Hepatocyte (in vitro differentiated cells): ENCODE data around the gene CACHD1. TPM values are rescaled to one million over a fixed set of nuclear protein-coding genes. Genes with fewer than 3 reads are reported as not detected.
A peak's percentile ranks its signal among the peaks of the same experiment; 100 is the strongest.

Experiments used
- DNase-seq: peaks from one replicate; pipeline ENCODE4 v3.0.0-alpha.2; 2016; ENCODE audit warnings: low spot score
- H2AFZ ChIP-seq: fragments of 200-600 bp; sonication (generic); 2 replicates; pipeline ENCODE4 v1.6.0; 2016; ENCODE audit warnings: antibody characterized with exemption, mild to moderate bottlenecking
- H3K27ac ChIP-seq: fragments of 200-600 bp; sonication (generic); 2 replicates; pipeline ENCODE4 v1.5.1; 2016; ENCODE audit warnings: mild to moderate bottlenecking
- H3K27me3 ChIP-seq: fragments of 200-600 bp; sonication (generic); 2 replicates; pipeline ENCODE4 v1.6.1; 2016
- H3K36me3 ChIP-seq: fragments of 200-600 bp; sonication (generic); replicated peaks from 2 replicates; pipeline ENCODE4 v1.5.1; 2016; ENCODE audit warnings: low read depth; ENCODE audit not compliant: insufficient read depth
- H3K4me1 ChIP-seq: fragments of 200-600 bp; sonication (generic); 2 replicates; pipeline ENCODE4 v1.5.1; 2016; ENCODE audit warnings: mild to moderate bottlenecking, moderate library complexity; ENCODE audit not compliant: insufficient read depth
- H3K4me2 ChIP-seq: fragments of 200-600 bp; sonication (generic); 2 replicates; pipeline ENCODE4 v1.6.0; 2016
- H3K4me3 ChIP-seq: fragments of 200-600 bp; sonication (generic); 2 replicates; pipeline ENCODE4 v1.5.1; 2016; ENCODE audit warnings: mild to moderate bottlenecking
- H3K79me2 ChIP-seq: fragments of 200-600 bp; sonication (generic); 2 replicates; pipeline ENCODE4 v1.6.0; 2017; ENCODE audit warnings: mild to moderate bottlenecking
- H3K9me2 ChIP-seq: fragments of 200-600 bp; sonication (generic); replicated peaks from 2 replicates; pipeline ENCODE4 v1.6.0; 2017; ENCODE audit warnings: mild to moderate bottlenecking; ENCODE audit not compliant: insufficient read depth
- H3K9me3 ChIP-seq: fragments of 200-600 bp; sonication (generic); 2 replicates; pipeline ENCODE4 v1.5.1; 2016; ENCODE audit warnings: low read depth, mild to moderate bottlenecking
- H4K20me1 ChIP-seq: fragments of 200-600 bp; sonication (generic); 2 replicates; pipeline ENCODE4 v1.6.0; 2016; ENCODE audit warnings: mild to moderate bottlenecking; ENCODE audit not compliant: insufficient read depth, poor library complexity, severe bottlenecking
- EZH2 ChIP-seq: fragments of 200-600 bp; sonication (generic); IDR thresholded peaks from 2 replicates; pipeline ENCODE4 v1.6.1; 2016; ENCODE audit warnings: antibody characterized with exemption, mild to moderate bottlenecking, borderline replicate concordance
- EZH2phosphoT487 ChIP-seq: fragments of 200-600 bp; sonication (generic); IDR thresholded peaks from one replicate; pipeline ENCODE4 v1.6.1; 2018; ENCODE audit warnings: antibody characterized with exemption, mild to moderate bottlenecking, low read depth, moderate library complexity; ENCODE audit not compliant: unreplicated experiment, severe bottlenecking
- WGBS: methylation state at CpG from one replicate; pipeline ENCODE4 v1.1.6; 2016; ENCODE audit warnings: low lambda C conversion rate; ENCODE audit errors: missing lambda C conversion rate; 5-methylcytosine and 5-hydroxymethylcytosine counted together
- polyA plus RNA-seq: library from polyadenylated mRNA; unstranded; fragments of >200 nt; fragmentation: Nextera tagmentation; extraction: Ambion mirVana; gene quantifications from 2 replicates; pipeline ENCODE4 v1.2.1, GENCODE V29; 2016
- total RNA-seq: library from RNA; depleted of rRNA; stranded (reverse); fragments of >200 nt; gene quantifications from 2 replicates; pipeline ENCODE4 v1.2.3, GENCODE V29; 2014
- TF ChIP-seq, protein P1 (sequence below): fragments of 200-600 bp; sonication (generic); IDR thresholded peaks from 2 replicates; pipeline ENCODE4 v1.5.1; 2016; ENCODE audit warnings: antibody characterized with exemption, mild to moderate bottlenecking; ENCODE audit not compliant: poor library complexity

Gene CACHD1
- total and polyA plus RNA-seq, 2 experiments from 2014 or later = 23.8 to 39.7 TPM

DNA sequence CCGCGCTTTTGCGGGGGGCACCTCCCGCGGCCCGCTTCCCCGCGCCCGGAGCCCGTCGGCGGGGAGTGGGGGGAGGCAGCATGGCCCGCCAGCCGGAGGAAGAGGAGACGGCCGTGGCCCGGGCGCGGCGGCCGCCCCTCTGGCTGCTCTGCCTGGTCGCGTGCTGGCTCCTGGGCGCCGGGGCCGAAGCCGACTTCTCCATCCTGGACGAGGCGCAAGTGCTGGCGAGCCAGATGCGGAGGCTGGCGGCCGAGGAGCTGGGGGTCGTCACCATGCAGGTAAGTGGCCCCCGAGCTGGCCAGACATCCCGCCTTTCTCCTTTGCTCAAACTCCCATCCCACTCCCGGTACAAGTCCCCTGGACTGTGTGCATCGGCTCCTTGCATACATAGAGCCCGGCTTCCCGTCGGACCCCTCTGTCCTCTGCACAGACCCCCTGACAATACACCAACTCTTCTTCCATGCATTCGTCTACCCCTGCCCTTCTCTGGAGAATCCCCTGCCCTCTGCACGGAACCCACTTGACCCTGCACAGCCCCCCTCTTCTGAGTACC, 812 bp downstream of the CACHD1 start:
- peaks cover 53% of the 10 kb centered on the region for H3K79me2 ChIP-seq
- H3K9me2 ChIP-seq = no peaks in the 10 kb centered on the region
- peak; percentile 44 for DNase-seq
- TF ChIP-seq EZH2phosphoT487 (no peak), EZH2 (no peak)
- TF ChIP-seq, protein P1, sequence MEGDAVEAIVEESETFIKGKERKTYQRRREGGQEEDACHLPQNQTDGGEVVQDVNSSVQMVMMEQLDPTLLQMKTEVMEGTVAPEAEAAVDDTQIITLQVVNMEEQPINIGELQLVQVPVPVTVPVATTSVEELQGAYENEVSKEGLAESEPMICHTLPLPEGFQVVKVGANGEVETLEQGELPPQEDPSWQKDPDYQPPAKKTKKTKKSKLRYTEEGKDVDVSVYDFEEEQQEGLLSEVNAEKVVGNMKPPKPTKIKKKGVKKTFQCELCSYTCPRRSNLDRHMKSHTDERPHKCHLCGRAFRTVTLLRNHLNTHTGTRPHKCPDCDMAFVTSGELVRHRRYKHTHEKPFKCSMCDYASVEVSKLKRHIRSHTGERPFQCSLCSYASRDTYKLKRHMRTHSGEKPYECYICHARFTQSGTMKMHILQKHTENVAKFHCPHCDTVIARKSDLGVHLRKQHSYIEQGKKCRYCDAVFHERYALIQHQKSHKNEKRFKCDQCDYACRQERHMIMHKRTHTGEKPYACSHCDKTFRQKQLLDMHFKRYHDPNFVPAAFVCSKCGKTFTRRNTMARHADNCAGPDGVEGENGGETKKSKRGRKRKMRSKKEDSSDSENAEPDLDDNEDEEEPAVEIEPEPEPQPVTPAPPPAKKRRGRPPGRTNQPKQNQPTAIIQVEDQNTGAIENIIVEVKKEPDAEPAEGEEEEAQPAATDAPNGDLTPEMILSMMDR = no peak
- H4K20me1 ChIP-seq = peaks cover 11% of the 10 kb centered on the region
- no peaks in the 10 kb centered on the region for H3K9me3 ChIP-seq
- H3K27ac ChIP-seq = peak overlapping the region; percentile 94
- H3K4me2 ChIP-seq = peak overlapping the region; percentile 90
- 1% methylated on average over 30 of the region's 43 CpGs for WGBS
- H3K4me3 ChIP-seq = peak overlapping the region; percentile 93
- H3K27me3 ChIP-seq = no peaks in the 10 kb centered on the region
- peak overlapping the region; percentile 85 for H2AFZ ChIP-seq
- no peaks in the 10 kb centered on the region for H3K36me3 ChIP-seq
- peaks cover 16% of the 10 kb centered on the region for H3K4me1 ChIP-seq

DNA sequence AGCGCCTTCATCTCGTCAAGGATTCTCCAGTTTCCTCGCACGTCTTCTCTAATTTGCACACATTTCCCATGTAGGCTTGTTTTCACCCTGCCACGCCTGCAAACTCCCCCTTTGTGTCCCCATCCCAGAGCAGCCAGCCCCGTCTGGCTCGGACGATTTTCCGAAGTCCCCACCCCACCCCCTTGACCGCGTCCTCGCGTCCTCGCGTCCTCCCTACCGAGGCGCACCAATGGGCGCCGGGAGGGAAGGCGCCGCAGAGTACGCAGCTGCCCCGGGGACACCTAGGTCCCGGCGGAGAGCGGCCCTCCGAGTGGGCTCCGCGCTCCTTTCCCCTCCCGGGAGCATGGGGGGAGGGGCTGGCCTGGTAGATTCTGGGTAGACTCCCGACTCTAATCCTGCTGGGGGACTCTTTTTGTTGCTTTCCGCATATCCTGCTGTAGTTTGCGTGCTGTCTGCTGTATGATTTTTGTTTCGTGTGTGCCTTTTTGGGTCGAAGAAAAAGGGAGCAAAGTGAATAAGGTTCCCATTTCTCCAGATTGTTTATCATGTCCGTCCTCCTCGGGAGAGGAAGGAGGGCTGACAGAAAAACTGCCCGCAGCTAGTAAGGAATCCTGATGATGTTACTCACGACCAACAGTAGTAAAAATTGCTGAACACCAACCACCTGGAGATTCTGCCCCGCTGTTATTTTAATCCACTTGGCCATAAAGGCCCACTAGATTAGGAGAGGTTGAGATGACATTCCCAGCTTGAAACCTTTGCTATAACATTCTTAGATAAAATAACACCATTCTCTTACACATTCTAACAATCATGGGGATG, 1.5 kb downstream of the CACHD1 start:
- H3K27me3 ChIP-seq = no peaks in the 10 kb centered on the region
- H3K9me3 ChIP-seq = no peaks in the 10 kb centered on the region
- peak overlapping the region; percentile 94 for H3K27ac ChIP-seq
- WGBS = 3% methylated on average over 39 of the region's 40 CpGs
- peak; percentile 57 for DNase-seq
- H3K79me2 ChIP-seq = peaks cover 60% of the 10 kb centered on the region
- peak overlapping the region; percentile 85 for H2AFZ ChIP-seq
- TF ChIP-seq EZH2phosphoT487 = no peak
- H4K20me1 ChIP-seq = peaks cover 17% of the 10 kb centered on the region
- H3K36me3 ChIP-seq = no peaks in the 10 kb centered on the region
- peak overlapping the region; percentile 90 for H3K4me2 ChIP-seq
- H3K4me3 ChIP-seq = peak overlapping the region; percentile 93
- H3K9me2 ChIP-seq = no peaks in the 10 kb centered on the region
- peaks cover 20% of the 10 kb centered on the region for H3K4me1 ChIP-seq

DNA sequence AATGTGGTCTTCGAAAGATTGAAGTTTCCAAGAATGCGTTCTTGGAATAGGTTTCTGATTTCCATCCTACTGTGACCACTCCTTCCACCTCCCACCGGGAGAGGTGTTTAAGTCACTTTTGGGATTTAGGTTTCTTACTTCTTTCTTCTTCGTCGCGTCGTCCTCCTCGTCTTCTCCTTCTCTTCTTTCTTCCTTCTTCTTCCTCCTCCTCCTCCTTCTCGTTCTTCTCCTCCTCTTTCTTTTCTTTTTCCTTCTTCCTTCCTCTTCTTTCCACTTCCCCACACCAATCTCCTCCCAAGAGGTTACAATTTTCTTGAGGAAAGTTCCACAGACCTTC, 2.1 kb downstream of the CACHD1 start:
- Histone ChIP-seq H3K27me3 (no peaks in the 10 kb centered on the region), H3K4me2 (peak overlapping the region; percentile 90), H3K27ac (peak overlapping the region; percentile 94), H3K79me2 (peaks cover 64% of the 10 kb centered on the region), H2AFZ (peak overlapping the region; percentile 85), H3K36me3 (no peaks in the 10 kb centered on the region), H4K20me1 (peaks cover 17% of the 10 kb centered on the region), H3K4me1 (peaks cover 26% of the 10 kb centered on the region), H3K9me2 (no peaks in the 10 kb centered on the region), H3K9me3 (no peaks in the 10 kb centered on the region), H3K4me3 (peak overlapping the region; percentile 93)
- DNase-seq = no peak
- TF ChIP-seq, protein P1 = no peak
- TF ChIP-seq EZH2 = no peak
- WGBS = 13% methylated on average over 9 of the region's 9 CpGs

DNA sequence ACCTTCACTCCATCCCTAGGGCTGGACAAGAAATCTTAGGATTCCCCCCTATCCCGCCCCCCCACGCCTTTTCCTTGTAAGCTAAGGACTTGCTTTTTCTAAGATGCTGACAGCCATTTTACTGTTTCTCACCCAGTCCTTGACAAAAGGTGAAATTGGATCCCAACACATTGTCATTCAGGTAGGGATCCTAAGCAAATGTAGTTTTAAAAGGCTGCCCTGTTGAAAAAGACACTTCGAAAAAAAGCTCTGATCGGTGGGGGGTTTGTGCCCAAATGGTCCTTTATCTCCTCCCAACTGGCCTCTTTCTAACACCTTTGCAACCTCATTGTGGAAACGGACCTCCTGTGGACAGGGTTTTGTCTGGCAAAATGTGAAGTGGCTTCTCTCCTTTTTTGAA, 2.9 kb downstream of the CACHD1 start:
- peak overlapping the region; percentile 90 for H3K4me2 ChIP-seq
- H3K27ac ChIP-seq = peak overlapping the region; percentile 94
- peak overlapping the region; percentile 93 for H3K4me3 ChIP-seq
- no peaks in the 10 kb centered on the region for H3K27me3 ChIP-seq
- peaks cover 31% of the 10 kb centered on the region for H3K4me1 ChIP-seq
- no peaks in the 10 kb centered on the region for H3K36me3 ChIP-seq
- H3K79me2 ChIP-seq = peaks cover 70% of the 10 kb centered on the region
- no peaks in the 10 kb centered on the region for H3K9me3 ChIP-seq
- no peaks in the 10 kb centered on the region for H3K9me2 ChIP-seq
- no peak for DNase-seq
- 51% methylated on average over 5 of the region's 5 CpGs for WGBS
- TF ChIP-seq EZH2 = no peak
- TF ChIP-seq EZH2phosphoT487 = no peak
- TF ChIP-seq, protein P1 = no peak
- H2AFZ ChIP-seq = no peak overlapping the region
- peaks cover 17% of the 10 kb centered on the region for H4K20me1 ChIP-seq
